ENCODE measurements around the gene CARD10.
A peak's percentile ranks its signal among the peaks of the same experiment; 100 is the strongest.

DNA sequence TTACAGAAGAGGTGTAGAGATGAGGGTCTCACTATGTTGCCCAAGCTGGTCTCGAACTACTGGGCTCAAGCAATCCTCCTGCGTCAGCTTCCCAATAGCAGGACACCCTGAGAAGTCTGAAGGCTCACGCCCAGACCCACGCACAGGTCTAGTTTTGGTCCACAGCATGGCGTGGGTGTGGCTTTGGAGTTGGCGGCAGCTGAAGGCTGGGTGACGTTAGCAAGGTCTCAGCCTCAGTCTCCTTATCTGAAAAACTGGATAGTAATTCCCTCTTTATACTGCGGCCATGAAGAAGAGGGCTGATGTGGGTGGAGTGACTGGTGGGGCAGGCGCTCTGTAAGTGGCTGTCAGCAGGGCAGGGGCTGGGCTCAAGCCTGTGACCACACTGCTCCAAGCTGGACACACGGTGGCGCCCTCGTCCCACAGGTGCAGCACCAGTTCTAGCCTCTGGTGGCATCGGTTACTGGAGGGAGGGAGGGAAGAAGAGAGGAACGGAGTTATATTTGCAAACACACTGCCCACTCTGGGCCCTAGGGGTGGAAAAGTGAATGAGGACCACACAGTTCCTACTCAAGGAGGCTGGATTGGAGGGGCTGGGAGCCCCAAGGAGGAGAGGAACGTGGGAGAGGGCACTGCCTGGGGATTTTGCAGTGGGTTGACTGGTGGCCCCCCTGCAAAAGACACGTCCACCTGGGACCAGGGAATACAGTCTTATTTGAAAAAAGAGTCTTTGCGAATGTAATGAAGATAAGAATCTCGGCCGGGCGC, 19.6 kb upstream of the CARD10 start:
- TF ChIP-seq, protein P1, sequence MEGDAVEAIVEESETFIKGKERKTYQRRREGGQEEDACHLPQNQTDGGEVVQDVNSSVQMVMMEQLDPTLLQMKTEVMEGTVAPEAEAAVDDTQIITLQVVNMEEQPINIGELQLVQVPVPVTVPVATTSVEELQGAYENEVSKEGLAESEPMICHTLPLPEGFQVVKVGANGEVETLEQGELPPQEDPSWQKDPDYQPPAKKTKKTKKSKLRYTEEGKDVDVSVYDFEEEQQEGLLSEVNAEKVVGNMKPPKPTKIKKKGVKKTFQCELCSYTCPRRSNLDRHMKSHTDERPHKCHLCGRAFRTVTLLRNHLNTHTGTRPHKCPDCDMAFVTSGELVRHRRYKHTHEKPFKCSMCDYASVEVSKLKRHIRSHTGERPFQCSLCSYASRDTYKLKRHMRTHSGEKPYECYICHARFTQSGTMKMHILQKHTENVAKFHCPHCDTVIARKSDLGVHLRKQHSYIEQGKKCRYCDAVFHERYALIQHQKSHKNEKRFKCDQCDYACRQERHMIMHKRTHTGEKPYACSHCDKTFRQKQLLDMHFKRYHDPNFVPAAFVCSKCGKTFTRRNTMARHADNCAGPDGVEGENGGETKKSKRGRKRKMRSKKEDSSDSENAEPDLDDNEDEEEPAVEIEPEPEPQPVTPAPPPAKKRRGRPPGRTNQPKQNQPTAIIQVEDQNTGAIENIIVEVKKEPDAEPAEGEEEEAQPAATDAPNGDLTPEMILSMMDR (conservative IDR thresholded peaks at IDR 0.05): peak; percentile 99
- TF ChIP-seq EZH2 (IDR thresholded peaks at IDR 0.05; ENCODE audit: low read depth): no peak
